Activated CD8-positive, alpha-beta T cell treated with anti-CD3 and anti-CD28 coated beads for 36 hours (primary cell): Measurements from ENCODE around the gene MLF2. TPM values are rescaled to one million over a fixed set of nuclear protein-coding genes. Genes with fewer than 3 reads are reported as not detected.

Experiments used
- ATAC-seq: fragments of 200-7000 bp; cut with Tn5 transposase; one replicate; pipeline ENCODE4 v1.10.0; 2021; ENCODE audit warnings: mild to moderate bottlenecking, moderate library complexity
- CTCF ChIA-PET: fragments of 350-600 bp; sonication (Branson Sonifier 250); formaldehyde crosslinking; loops from one replicate; lab custom pipeline; 2021; ENCODE audit warnings: antibody characterized with exemption; lab: Charles Lee
- POLR2A ChIA-PET: fragments of 350-600 bp; sonication (Branson Sonifier 250); formaldehyde crosslinking; loops from one replicate; lab custom pipeline; 2021; ENCODE audit warnings: antibody characterized with exemption; lab: Charles Lee
- DNase-seq: peaks from one replicate; pipeline ENCODE4 v3.0.0-alpha.2; 2020
- H3K27ac Mint-ChIP-seq: one replicate; pipeline ENCODE4 v1.8.0; 2021; ENCODE audit warnings: mild to moderate bottlenecking, mixed read lengths
- H3K27me3 Mint-ChIP-seq: one replicate; pipeline ENCODE4 v1.8.0; 2021; ENCODE audit warnings: mixed read lengths
- H3K36me3 Mint-ChIP-seq: one replicate; pipeline ENCODE4 v1.8.0; 2021; ENCODE audit warnings: low read depth, mixed read lengths
- H3K4me1 Mint-ChIP-seq: one replicate; pipeline ENCODE4 v1.8.0; 2021; ENCODE audit warnings: low read depth, mixed read lengths
- H3K4me3 Mint-ChIP-seq: one replicate; pipeline ENCODE4 v1.8.0; 2021; ENCODE audit warnings: mild to moderate bottlenecking, moderate library complexity, mixed read lengths
- H3K9me3 Mint-ChIP-seq: one replicate; pipeline ENCODE4 v1.8.0; 2021; ENCODE audit warnings: mixed read lengths
- CTCF ChIP-seq: fragments of 200-600 bp; IDR thresholded peaks from one replicate; pipeline ENCODE4 v1.8.0; 2022; ENCODE audit warnings: antibody characterized with exemption, mild to moderate bottlenecking
- intact Hi-C: fragments of 100-400 bp; cut with micrococcal nuclease; formaldehyde crosslinking; loops from one replicate; pipeline ENCODE4 v1.10.0; 2022
- total RNA-seq, 2 experiments: library from RNA; stranded (reverse); gene quantifications; one replicate each; pipeline ENCODE4 v1.2.3, GENCODE V29; 2021

Gene MLF2
- total RNA-seq, 2 experiments from 2014 or later: 149 to 151 TPM

- no peaks in the 10 kb centered on the region for H3K9me3 Mint-ChIP-seq
- ATAC-seq (peak; percentile 84), DNase-seq (peak; percentile 71)
- peaks cover 29% of the 10 kb centered on the region for H3K4me1 Mint-ChIP-seq
- H3K27me3 Mint-ChIP-seq: peaks cover 32% of the 10 kb centered on the region
- no peak overlapping the region for H3K27ac Mint-ChIP-seq
- intact Hi-C loops: no loop called here
- peak overlapping the region; percentile 42 for H3K4me3 Mint-ChIP-seq
- CTCF ChIA-PET: interaction anchor here (1.5 to 16.4 kb wide), 4 partner anchors 9 to 64 kb away, joined by 4 to 341 read pairs (median 46); partner anchors contain the start of genes GPR162, MLF2 and P3H3
- H3K36me3 Mint-ChIP-seq: peaks cover 4% of the 10 kb centered on the region
- TF ChIP-seq CTCF: no peak
- POLR2A ChIA-PET: interaction anchor here (0.6 to 3.9 kb wide), 4 partner anchors 10 to 73 kb away, joined by 3 to 31 read pairs (median 5); partner anchors contain the start of gene MLF2
These were observed 11.3 kb upstream of the MLF2 start for GRCh38 chr12:6764011-6764828.

GRCh38 chr12:6763380-6763779 lies 10.4 kb upstream of the MLF2 start:
- DNase-seq: no peak
- H3K9me3 Mint-ChIP-seq: no peaks in the 10 kb centered on the region
- H3K36me3 Mint-ChIP-seq: peaks cover 4% of the 10 kb centered on the region
- ChIA-PET POLR2A (interaction anchor here (0.6 to 1.1 kb wide), 3 partner anchors 9 to 73 kb away, joined by 3 to 7 read pairs (median 3); partner anchors contain the start of gene MLF2), CTCF (interaction anchor here (1.0 to 16.4 kb wide), 4 partner anchors 10 to 65 kb away, joined by 3 to 341 read pairs (median 10); partner anchors contain the start of genes GPR162, MLF2 and P3H3)
- TF ChIP-seq CTCF: no peak
- H3K27me3 Mint-ChIP-seq: peaks cover 31% of the 10 kb centered on the region
- ATAC-seq: no peak
- no peak overlapping the region for H3K4me3 Mint-ChIP-seq
- intact Hi-C loops: no loop called here
- H3K4me1 Mint-ChIP-seq: peaks cover 29% of the 10 kb centered on the region
- no peak overlapping the region for H3K27ac Mint-ChIP-seq

- no peaks in the 10 kb centered on the region for H3K9me3 Mint-ChIP-seq
- POLR2A ChIA-PET: interaction anchor here (0.8 to 1.7 kb wide), 4 partner anchors 13 to 132 kb away, joined by 3 to 7 read pairs (median 4); partner anchors contain the start of genes COPS7A and LAG3
- CTCF ChIA-PET: interaction anchor here (1.2 to 16.4 kb wide), 6 partner anchors 11 to 92 kb away, joined by 3 to 341 read pairs (median 4); partner anchors contain the start of genes CDCA3, GPR162, P3H3 and USP5
- no peak overlapping the region for H3K27ac Mint-ChIP-seq
- H3K4me3 Mint-ChIP-seq: no peak overlapping the region
- DNase-seq (no peak), ATAC-seq (no peak)
- no peaks in the 10 kb centered on the region for H3K36me3 Mint-ChIP-seq
- H3K27me3 Mint-ChIP-seq: peaks cover 17% of the 10 kb centered on the region
- TF ChIP-seq CTCF: no peak
- H3K4me1 Mint-ChIP-seq: peaks cover 17% of the 10 kb centered on the region
- intact Hi-C loops: no loop called here
These were observed 6.8 kb upstream of the MLF2 start for GRCh38 chr12:6759741-6760140.

DNA sequence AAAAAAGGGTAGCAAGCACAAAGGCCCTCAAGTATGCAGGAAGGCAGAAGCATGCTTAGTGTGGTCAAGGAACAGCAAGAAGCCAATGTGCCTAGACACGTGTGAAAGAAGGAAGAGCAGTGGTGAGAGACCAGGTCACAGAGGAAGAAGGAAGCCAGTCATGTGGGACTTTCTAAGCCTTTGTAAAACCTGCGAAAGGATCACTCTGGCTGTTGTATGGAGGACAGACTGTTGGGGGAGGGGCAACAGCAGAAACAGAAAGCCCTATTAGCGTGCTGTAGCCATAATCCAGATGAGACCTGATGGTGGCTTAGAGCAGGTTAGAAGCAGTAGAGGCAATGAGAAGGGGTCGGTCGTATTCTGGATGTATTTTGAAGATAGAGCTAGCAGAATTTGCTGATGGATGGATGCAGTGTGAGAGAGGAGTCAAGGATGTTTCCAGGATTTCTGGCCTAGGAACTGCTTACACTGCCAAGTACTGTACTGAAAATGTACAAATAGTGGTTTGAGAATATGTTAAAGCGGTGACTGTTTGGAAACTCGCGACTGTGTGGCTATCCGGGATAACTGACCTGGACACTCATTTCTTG lies 5.7 kb upstream of the MLF2 start:
- DNase-seq (peak; percentile 34), ATAC-seq (peak; percentile 29)
- Mint-ChIP-seq H3K4me3 (no peak overlapping the region), H3K27me3 (peaks cover 9% of the 10 kb centered on the region), H3K27ac (no peak overlapping the region), H3K9me3 (no peaks in the 10 kb centered on the region), H3K36me3 (no peaks in the 10 kb centered on the region), H3K4me1 (peaks cover 16% of the 10 kb centered on the region)
- CTCF ChIA-PET: interaction anchor here (1.0 to 16.4 kb wide), 6 partner anchors 8 to 70 kb away, joined by 3 to 341 read pairs (median 6); partner anchors contain the start of genes COPS7A, GPR162, P3H3 and PTMS
- intact Hi-C loops: no loop called here
- POLR2A ChIA-PET: interaction anchor here (1.2 to 1.7 kb wide), 3 partner anchors 14 to 56 kb away, joined by 3 to 7 read pairs (median 5); partner anchors contain the start of genes COPS7A and LAG3
- TF ChIP-seq CTCF: no peak
